ENCODE data around the gene NME7.
"Not testable (repeated sequence)": the region's sequence is repeated elsewhere in the genome, so short reads cannot be mapped to it uniquely, and the experiment has no call there.

NME7 gene

GRCh38 chr1:169126335-169126734 lies 241.3 kb downstream of the NME7 start:
- peaks cover 5% of the 10 kb centered on the region; the same call in 1 of the 2 replicates for H3K36me3 ChIP-seq
- no peak for TF ChIP-seq CTCF (IDR thresholded peaks at IDR 0.05; ENCODE audit: low read depth, low read length)

GRCh38 chr1:169125597-169125996 lies 242.0 kb downstream of the NME7 start:
- not testable (repeated sequence) for DNase-seq; H3K4me3 ChIP-seq (ENCODE audit: low read depth, low read length); H3K27ac ChIP-seq; H3K9me3 ChIP-seq (ENCODE audit: severe bottlenecking); H3K27me3 ChIP-seq (ENCODE audit: insufficient read depth, low read depth, severe bottlenecking); H3K36me3 ChIP-seq

More at GRCh38 chr1:169126335-169126734, 241.3 kb downstream of the NME7 start:
- no peaks in the 10 kb centered on the region for H3K27me3 ChIP-seq (ENCODE audit: insufficient read depth, low read depth, severe bottlenecking)
- no peaks in the 10 kb centered on the region for H3K9me3 ChIP-seq (ENCODE audit: severe bottlenecking)
- H3K4me3 ChIP-seq (ENCODE audit: low read depth, low read length) = no peak overlapping the region
- DNase-seq = no peak
- no peak overlapping the region for H3K27ac ChIP-seq

GRCh38 chr1:169124459-169124858 lies 243.1 kb downstream of the NME7 start:
- peaks cover 5% of the 10 kb centered on the region; the same call in 1 of the 2 replicates for H3K36me3 ChIP-seq
- TF ChIP-seq CTCF (IDR thresholded peaks at IDR 0.05; ENCODE audit: low read depth, low read length) = no peak

GRCh38 chr1:169122976-169123375 lies 244.6 kb downstream of the NME7 start:
- H3K27ac ChIP-seq = no peak overlapping the region
- no peaks in the 10 kb centered on the region for H3K27me3 ChIP-seq (ENCODE audit: insufficient read depth, low read depth, severe bottlenecking)
- H3K4me3 ChIP-seq (ENCODE audit: low read depth, low read length) = no peak overlapping the region
- TF ChIP-seq CTCF (IDR thresholded peaks at IDR 0.05; ENCODE audit: low read depth, low read length) = no peak
- DNase-seq = no peak
- H3K9me3 ChIP-seq (ENCODE audit: severe bottlenecking) = no peaks in the 10 kb centered on the region
- peaks cover 5% of the 10 kb centered on the region; the same call in 1 of the 2 replicates for H3K36me3 ChIP-seq

More at GRCh38 chr1:169124459-169124858, 243.1 kb downstream of the NME7 start:
- Histone ChIP-seq H3K27me3 (ENCODE audit: insufficient read depth, low read depth, severe bottlenecking) (no peaks in the 10 kb centered on the region), H3K4me3 (ENCODE audit: low read depth, low read length) (no peak overlapping the region), H3K27ac (no peak overlapping the region), H3K9me3 (ENCODE audit: severe bottlenecking) (no peaks in the 10 kb centered on the region)
- no peak for DNase-seq

GRCh38 chr1:169121146-169121923 lies 246.3 kb downstream of the NME7 start:
- peaks cover 3% of the 10 kb centered on the region; the same call in 1 of the 2 replicates for H3K36me3 ChIP-seq
- no peaks in the 10 kb centered on the region for H3K9me3 ChIP-seq (ENCODE audit: severe bottlenecking)
- no peak overlapping the region for H3K4me3 ChIP-seq (ENCODE audit: low read depth, low read length)
- no peak for TF ChIP-seq CTCF (IDR thresholded peaks at IDR 0.05; ENCODE audit: low read depth, low read length)
- no peak overlapping the region for H3K27ac ChIP-seq
- DNase-seq = no peak
- no peaks in the 10 kb centered on the region for H3K27me3 ChIP-seq (ENCODE audit: insufficient read depth, low read depth, severe bottlenecking)

GRCh38 chr1:169120066-169120465 lies 247.5 kb downstream of the NME7 start:
- Histone ChIP-seq H3K36me3 (no peaks in the 10 kb centered on the region), H3K4me3 (ENCODE audit: low read depth, low read length) (no peak overlapping the region), H3K27ac (no peak overlapping the region), H3K9me3 (ENCODE audit: severe bottlenecking) (no peaks in the 10 kb centered on the region), H3K27me3 (ENCODE audit: insufficient read depth, low read depth, severe bottlenecking) (no peaks in the 10 kb centered on the region)
- no peak for DNase-seq
- no peak for TF ChIP-seq CTCF (IDR thresholded peaks at IDR 0.05; ENCODE audit: low read depth, low read length)
